ENCODE measurements around the gene AURKAIP1.

- TF ChIP-seq GATA2 (IDR thresholded peaks at IDR 0.05; ENCODE audit: low read depth, low read length), result no peak
- TF ChIP-seq GATA3 (IDR thresholded peaks at IDR 0.05; ENCODE audit: low read depth, low read length), result no peak
Observed at GRCh38 chr1:1357871-1358432, 17.1 kb downstream of the AURKAIP1 start.

Data from SH-SY5Y (cell line).